HCT116 (cell line): Measurements from ENCODE around the gene MGAM2. TPM values are rescaled to one million over a fixed set of nuclear protein-coding genes. Genes with fewer than 3 reads are reported as not detected.

Experiments
- ATAC-seq: fragments of 200-7000 bp; cut with Tn5 transposase; 2 replicates; pipeline ENCODE4 v1.9.1; 2020; ENCODE audit warnings: mild to moderate bottlenecking, moderate library complexity
- BruUV-seq: library from RNA; stranded (reverse); fragments of 400-500 nt; replicated peaks from 2 replicates; lab custom pipeline; 2021; lab: Mats Ljungman, UMichigan
- CTCF ChIA-PET: fragments of 300-600 bp; sonication (Branson Sonifier 250); formaldehyde crosslinking; loops from one replicate; lab custom pipeline; 2021; ENCODE audit warnings: antibody characterized with exemption; lab: Charles Lee
- POLR2A ChIA-PET: fragments of 300-600, 350-600 bp; sonication (Branson Sonifier 250); formaldehyde crosslinking; loops from one replicate; lab custom pipeline; 2021; ENCODE audit warnings: antibody characterized with exemption; lab: Charles Lee
- RAD21 ChIA-PET, 2 experiments: fragments of 300-600 bp; sonication (Branson Sonifier 250); formaldehyde crosslinking; loops; one replicate each; lab custom pipeline; 2023; ENCODE audit warnings: low total read pairs in 2 of 2; ENCODE audit not compliant: uncharacterized antibody in 2 of 2, unreplicated experiment in 2 of 2, low non-redundant PET in 1 of 2; lab: Charles Lee
- DNase-seq: peaks from one replicate; pipeline ENCODE4 v3.0.0-alpha.2; 2010; ENCODE audit warnings: low read depth, low spot score
- H2AFZ ChIP-seq: fragments of 200-600 bp; shearing (Covaris generic), sonication (generic); 2 replicates; pipeline ENCODE4 v1.6.1; 2017; ENCODE audit warnings: low read depth, mixed run types, mixed read lengths, antibody characterized with exemption, low read length; ENCODE audit not compliant: poor library complexity, severe bottlenecking
- H3K27ac ChIP-seq: 2 replicates; pipeline ENCODE4 v1.5.1; 2012; ENCODE audit warnings: low read depth, low read length
- H3K27me3 ChIP-seq: fragments of 200-600 bp; sonication (generic); 2 replicates; pipeline ENCODE4 v1.6.1; 2016; ENCODE audit warnings: mixed run types, low read length, mixed read lengths; ENCODE audit not compliant: insufficient read depth
- H3K36me3 ChIP-seq, 2 experiments: fragments of 200-500 bp in 1 of 2; fragments of 200-600 bp in 1 of 2; sonication (Bioruptor generic) in 1 of 2; sonication (generic) in 1 of 2; 2 replicates each; pipeline versions ENCODE4 v1.5.1 to v1.6.1; 2014 to 2016; ENCODE audit warnings: low read length in 2 of 2, inconsistent platforms in 1 of 2, mixed read lengths in 1 of 2, mixed run types in 1 of 2; ENCODE audit not compliant: insufficient read depth in 2 of 2, control insufficient read depth in 1 of 2
- H3K4me1 ChIP-seq, 2 experiments: fragments of 200-600 bp in 1 of 2; sonication (generic) in 1 of 2; 2 replicates each; pipeline versions ENCODE4 v1.5.1 to v1.6.1; 2012 to 2017; ENCODE audit warnings: low read length in 2 of 2, inconsistent platforms in 1 of 2, mild to moderate bottlenecking in 1 of 2, mixed read lengths in 1 of 2, mixed run types in 1 of 2, moderate library complexity in 1 of 2; ENCODE audit not compliant: insufficient read depth in 2 of 2, control insufficient read depth in 1 of 2
- H3K4me2 ChIP-seq: fragments of 200-600 bp; sonication (generic); 2 replicates; pipeline ENCODE4 v1.6.1; 2017; ENCODE audit warnings: mixed run types, low read length, mixed read lengths
- H3K4me3 ChIP-seq, 2 experiments: fragments of 200-600 bp in 1 of 2; sonication (generic) in 1 of 2; replicated peaks in 1 of 2; 2 replicates each; pipeline ENCODE4 v1.5.1; 2011 to 2016; ENCODE audit warnings: low read length in 2 of 2, control low read depth in 1 of 2, low read depth in 1 of 2, mild to moderate bottlenecking in 1 of 2, mixed read lengths in 1 of 2, mixed run types in 1 of 2
- H3K79me2 ChIP-seq: fragments of 200-600 bp; sonication (generic); 2 replicates; pipeline ENCODE4 v1.6.1; 2017; ENCODE audit warnings: mild to moderate bottlenecking, mixed run types, low read length, moderate library complexity, mixed read lengths; ENCODE audit not compliant: insufficient read depth
- H3K9ac ChIP-seq: fragments of 200-600 bp; sonication (generic); 2 replicates; pipeline ENCODE4 v1.6.1; 2016; ENCODE audit warnings: low read length, mixed read lengths
- H3K9me2 ChIP-seq: fragments of 200-600 bp; sonication (generic), shearing (Covaris generic); 2 replicates; pipeline ENCODE4 v1.6.1; 2017; ENCODE audit warnings: mixed run types, mild to moderate bottlenecking, moderate library complexity; ENCODE audit not compliant: insufficient read depth
- H3K9me3 ChIP-seq, 2 experiments: fragments of 200-500 bp in 1 of 2; fragments of 200-600 bp in 1 of 2; sonication (Bioruptor generic) in 1 of 2; sonication (generic) in 1 of 2; 2 replicates each; pipeline ENCODE4 v1.6.1; 2014 to 2017; ENCODE audit warnings: low read length in 2 of 2, mixed read lengths in 2 of 2, inconsistent platforms in 1 of 2, low read depth in 1 of 2, mild to moderate bottlenecking in 1 of 2, mixed run types in 1 of 2, moderate library complexity in 1 of 2; ENCODE audit not compliant: control insufficient read depth in 1 of 2, insufficient read depth in 1 of 2
- H4K20me1 ChIP-seq: fragments of 200-600 bp; sonication (generic), shearing (Covaris generic); 2 replicates; pipeline ENCODE4 v1.6.1; 2017; ENCODE audit warnings: mixed run types, mild to moderate bottlenecking, moderate library complexity; ENCODE audit not compliant: insufficient read depth
- ATF3 ChIP-seq: IDR thresholded peaks from 2 replicates; pipeline ENCODE4 v1.6.1; 2012
- CEBPB ChIP-seq: IDR thresholded peaks from 2 replicates; pipeline ENCODE4 v1.6.1; 2012; ENCODE audit warnings: low read depth
- ELF1 ChIP-seq: IDR thresholded peaks from 2 replicates; pipeline ENCODE4 v1.6.1; 2012; ENCODE audit warnings: low read depth, borderline replicate concordance
- EZH2 ChIP-seq: fragments of 200-600 bp; sonication (generic); IDR thresholded peaks from 2 replicates; pipeline ENCODE4 v1.6.1; 2017; ENCODE audit warnings: antibody characterized with exemption, mixed run types
- FOSL1 ChIP-seq: IDR thresholded peaks from 2 replicates; pipeline ENCODE4 v1.6.1; 2012; ENCODE audit warnings: low read depth
- POLR2A ChIP-seq: IDR thresholded peaks from 2 replicates; pipeline ENCODE4 v1.7.0; 2011; ENCODE audit warnings: borderline replicate concordance; ENCODE audit not compliant: insufficient read depth, insufficient read length; ENCODE audit errors: extremely low read depth
- SIN3A ChIP-seq: IDR thresholded peaks from 2 replicates; pipeline ENCODE4 v1.6.1; 2012; ENCODE audit warnings: low read depth
- SP1 ChIP-seq: IDR thresholded peaks from 2 replicates; pipeline ENCODE4 v1.6.1; 2012; ENCODE audit warnings: low read depth
- SRF ChIP-seq: IDR thresholded peaks from 2 replicates; pipeline ENCODE4 v1.6.1; 2012; ENCODE audit warnings: low read depth
- TCF7L2 ChIP-seq: IDR thresholded peaks from 2 replicates; pipeline ENCODE4 v1.7.0; 2011; ENCODE audit warnings: borderline replicate concordance, inconsistent platforms; ENCODE audit not compliant: insufficient read depth, insufficient read length; ENCODE audit errors: extremely low read depth
- YY1 ChIP-seq: IDR thresholded peaks from 2 replicates; pipeline ENCODE4 v1.6.1; 2011; ENCODE audit warnings: low read length, low read depth, moderate library complexity, mild to moderate bottlenecking; ENCODE audit not compliant: insufficient replicate concordance; ENCODE audit errors: extremely low read depth
- ZFX ChIP-seq: fragments of 450-650 bp; IDR thresholded peaks from 2 replicates; pipeline ENCODE4 v1.6.1; 2017
- ZNF274 ChIP-seq: fragments of 200-500 bp; sonication (Bioruptor generic); IDR thresholded peaks from 2 replicates; pipeline ENCODE4 v1.6.1; 2014; ENCODE audit warnings: mild to moderate bottlenecking, low read depth, low read length, inconsistent platforms
- intact Hi-C: fragments of 100-400 bp; cut with micrococcal nuclease; formaldehyde crosslinking; loops from 2 replicates; pipeline ENCODE4 v1.10.0; 2022
- total RNA-seq: library from RNA; stranded (reverse); gene quantifications from one replicate; pipeline ENCODE4 v1.2.1, GENCODE V29; 2021; ENCODE audit not compliant: unreplicated experiment
- TF ChIP-seq, protein P1 (sequence below), 3 experiments: fragments of 200-600 bp in 1 of 3; sonication (generic) in 1 of 3; IDR thresholded peaks in 2 of 3; conservative IDR thresholded peaks in 1 of 3; 2 replicates each; pipeline ENCODE4 v1.5.1; 2012 to 2017; ENCODE audit warnings: low read depth in 2 of 3, low read length in 2 of 3, antibody characterized with exemption in 1 of 3, borderline replicate concordance in 1 of 3, control low read depth in 1 of 3, mild to moderate bottlenecking in 1 of 3, mixed read lengths in 1 of 3, mixed run types in 1 of 3, moderate library complexity in 1 of 3; ENCODE audit not compliant: insufficient read depth in 1 of 3

Gene MGAM2
- total RNA-seq, 1 experiment from 2014 or later, result 0.05 TPM

DNA sequence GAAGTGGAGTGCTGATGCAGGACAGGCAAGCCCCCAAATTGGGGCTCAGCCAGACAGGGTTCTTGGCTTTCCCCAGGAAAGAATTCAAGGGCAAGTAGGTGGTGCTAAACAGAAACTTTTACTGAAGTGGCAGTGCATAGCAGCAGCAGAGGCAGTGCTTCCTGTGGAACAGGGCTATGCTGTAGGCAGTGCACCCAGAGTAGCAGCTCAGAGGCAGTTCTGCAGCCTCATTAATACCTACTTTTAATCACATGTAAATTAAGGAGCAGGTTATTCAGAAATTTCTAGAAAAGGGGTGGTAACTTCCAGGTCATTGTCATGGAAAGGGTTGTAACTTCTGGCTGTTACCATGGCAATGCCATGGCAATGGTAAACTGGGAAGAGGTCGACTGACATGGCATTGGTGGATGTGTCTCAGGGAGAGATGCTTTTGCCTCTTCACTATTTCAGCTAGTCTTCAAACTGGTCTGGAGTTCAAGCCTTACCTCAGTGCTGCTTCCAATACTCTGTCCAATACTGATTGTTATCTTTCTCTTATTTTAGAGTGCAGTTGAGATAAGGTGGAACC, 117.1 kb downstream of the MGAM2 start:
- Histone ChIP-seq H2AFZ (no peak overlapping the region), H3K4me3 (no peak overlapping the region)
- no TSS peak for BruUV-seq

More for the DNA sequence above, 117.1 kb downstream of the MGAM2 start:
- H3K4me1 ChIP-seq, result peaks cover 4 to 8% of the 10 kb centered on the region in 2 experiments; a peak in 3 of 4 replicates
- intact Hi-C loops, result no loop called here
- no peak overlapping the region for H3K4me2 ChIP-seq
- no peaks in the 10 kb centered on the region for H3K36me3 ChIP-seq
- H3K9me3 ChIP-seq, result no peaks in the 10 kb centered on the region
- TF ChIP-seq ELF1, result no peak
- no peak for TF ChIP-seq CEBPB
- TF ChIP-seq FOSL1, result no peak
- TF ChIP-seq POLR2A, result no peak
- no peak for TF ChIP-seq SP1
- TF ChIP-seq ZNF274, result no peak
- no peak for TF ChIP-seq EZH2
- no peak for TF ChIP-seq TCF7L2
- TF ChIP-seq YY1, result no peak
- no peak for TF ChIP-seq ZFX
- no peak for TF ChIP-seq SIN3A
- no peak for TF ChIP-seq ATF3
- TF ChIP-seq, protein P1, sequence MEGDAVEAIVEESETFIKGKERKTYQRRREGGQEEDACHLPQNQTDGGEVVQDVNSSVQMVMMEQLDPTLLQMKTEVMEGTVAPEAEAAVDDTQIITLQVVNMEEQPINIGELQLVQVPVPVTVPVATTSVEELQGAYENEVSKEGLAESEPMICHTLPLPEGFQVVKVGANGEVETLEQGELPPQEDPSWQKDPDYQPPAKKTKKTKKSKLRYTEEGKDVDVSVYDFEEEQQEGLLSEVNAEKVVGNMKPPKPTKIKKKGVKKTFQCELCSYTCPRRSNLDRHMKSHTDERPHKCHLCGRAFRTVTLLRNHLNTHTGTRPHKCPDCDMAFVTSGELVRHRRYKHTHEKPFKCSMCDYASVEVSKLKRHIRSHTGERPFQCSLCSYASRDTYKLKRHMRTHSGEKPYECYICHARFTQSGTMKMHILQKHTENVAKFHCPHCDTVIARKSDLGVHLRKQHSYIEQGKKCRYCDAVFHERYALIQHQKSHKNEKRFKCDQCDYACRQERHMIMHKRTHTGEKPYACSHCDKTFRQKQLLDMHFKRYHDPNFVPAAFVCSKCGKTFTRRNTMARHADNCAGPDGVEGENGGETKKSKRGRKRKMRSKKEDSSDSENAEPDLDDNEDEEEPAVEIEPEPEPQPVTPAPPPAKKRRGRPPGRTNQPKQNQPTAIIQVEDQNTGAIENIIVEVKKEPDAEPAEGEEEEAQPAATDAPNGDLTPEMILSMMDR (IDR thresholded peaks at IDR 0.05 in 2 of 3, conservative IDR thresholded peaks at IDR 0.05 in 1 of 3; ENCODE audit: borderline replicate concordance in 1 of 3, insufficient read depth in 1 of 3, low read depth in 2 of 3, low read length in 2 of 3), result no peak
- no peak for TF ChIP-seq SRF
- RAD21 ChIA-PET, result no interaction called here
- no peaks in the 10 kb centered on the region for H3K79me2 ChIP-seq
- H3K9ac ChIP-seq, result no peak overlapping the region
- no peaks in the 10 kb centered on the region for H3K9me2 ChIP-seq
- H3K27me3 ChIP-seq, result no peaks in the 10 kb centered on the region
- no peak overlapping the region for H3K27ac ChIP-seq
- POLR2A ChIA-PET, result no interaction called here
- no peaks in the 10 kb centered on the region for H4K20me1 ChIP-seq
- DNase-seq (no peak), ATAC-seq (no peak)
- CTCF ChIA-PET, result no interaction called here
